HCT116 (cell line): ENCODE measurements around the gene CD3G. TPM values are rescaled to one million over a fixed set of nuclear protein-coding genes. Genes with fewer than 3 reads are reported as not detected.

Experiments used
- ATAC-seq: fragments of 200-7000 bp; cut with Tn5 transposase; 2 replicates; pipeline ENCODE4 v1.9.1; 2020; ENCODE audit warnings: mild to moderate bottlenecking, moderate library complexity
- BruUV-seq: library from RNA; stranded (reverse); fragments of 400-500 nt; replicated peaks from 2 replicates; lab custom pipeline; 2021; lab: Mats Ljungman, UMichigan
- CTCF ChIA-PET: fragments of 300-600 bp; sonication (Branson Sonifier 250); formaldehyde crosslinking; loops from one replicate; lab custom pipeline; 2021; ENCODE audit warnings: antibody characterized with exemption; lab: Charles Lee
- POLR2A ChIA-PET: fragments of 300-600, 350-600 bp; sonication (Branson Sonifier 250); formaldehyde crosslinking; loops from one replicate; lab custom pipeline; 2021; ENCODE audit warnings: antibody characterized with exemption; lab: Charles Lee
- RAD21 ChIA-PET, 2 experiments: fragments of 300-600 bp; sonication (Branson Sonifier 250); formaldehyde crosslinking; loops; one replicate each; lab custom pipeline; 2023; ENCODE audit warnings: low total read pairs in 2 of 2; ENCODE audit not compliant: uncharacterized antibody in 2 of 2, unreplicated experiment in 2 of 2, low non-redundant PET in 1 of 2; lab: Charles Lee
- DNase-seq: peaks from one replicate; pipeline ENCODE4 v3.0.0-alpha.2; 2010; ENCODE audit warnings: low read depth, low spot score
- H2AFZ ChIP-seq: fragments of 200-600 bp; shearing (Covaris generic), sonication (generic); 2 replicates; pipeline ENCODE4 v1.6.1; 2017; ENCODE audit warnings: low read depth, mixed run types, mixed read lengths, antibody characterized with exemption, low read length; ENCODE audit not compliant: poor library complexity, severe bottlenecking
- H3K27ac ChIP-seq: 2 replicates; pipeline ENCODE4 v1.5.1; 2012; ENCODE audit warnings: low read depth, low read length
- H3K27me3 ChIP-seq: fragments of 200-600 bp; sonication (generic); 2 replicates; pipeline ENCODE4 v1.6.1; 2016; ENCODE audit warnings: mixed run types, low read length, mixed read lengths; ENCODE audit not compliant: insufficient read depth
- H3K36me3 ChIP-seq, 2 experiments: fragments of 200-500 bp in 1 of 2; fragments of 200-600 bp in 1 of 2; sonication (Bioruptor generic) in 1 of 2; sonication (generic) in 1 of 2; 2 replicates each; pipeline versions ENCODE4 v1.5.1 to v1.6.1; 2014 to 2016; ENCODE audit warnings: low read length in 2 of 2, inconsistent platforms in 1 of 2, mixed read lengths in 1 of 2, mixed run types in 1 of 2; ENCODE audit not compliant: insufficient read depth in 2 of 2, control insufficient read depth in 1 of 2
- H3K4me1 ChIP-seq, 2 experiments: fragments of 200-600 bp in 1 of 2; sonication (generic) in 1 of 2; 2 replicates each; pipeline versions ENCODE4 v1.5.1 to v1.6.1; 2012 to 2017; ENCODE audit warnings: low read length in 2 of 2, inconsistent platforms in 1 of 2, mild to moderate bottlenecking in 1 of 2, mixed read lengths in 1 of 2, mixed run types in 1 of 2, moderate library complexity in 1 of 2; ENCODE audit not compliant: insufficient read depth in 2 of 2, control insufficient read depth in 1 of 2
- H3K4me2 ChIP-seq: fragments of 200-600 bp; sonication (generic); 2 replicates; pipeline ENCODE4 v1.6.1; 2017; ENCODE audit warnings: mixed run types, low read length, mixed read lengths
- H3K4me3 ChIP-seq, 2 experiments: fragments of 200-600 bp in 1 of 2; sonication (generic) in 1 of 2; replicated peaks in 1 of 2; 2 replicates each; pipeline ENCODE4 v1.5.1; 2011 to 2016; ENCODE audit warnings: low read length in 2 of 2, control low read depth in 1 of 2, low read depth in 1 of 2, mild to moderate bottlenecking in 1 of 2, mixed read lengths in 1 of 2, mixed run types in 1 of 2
- H3K79me2 ChIP-seq: fragments of 200-600 bp; sonication (generic); 2 replicates; pipeline ENCODE4 v1.6.1; 2017; ENCODE audit warnings: mild to moderate bottlenecking, mixed run types, low read length, moderate library complexity, mixed read lengths; ENCODE audit not compliant: insufficient read depth
- H3K9ac ChIP-seq: fragments of 200-600 bp; sonication (generic); 2 replicates; pipeline ENCODE4 v1.6.1; 2016; ENCODE audit warnings: low read length, mixed read lengths
- H3K9me2 ChIP-seq: fragments of 200-600 bp; sonication (generic), shearing (Covaris generic); 2 replicates; pipeline ENCODE4 v1.6.1; 2017; ENCODE audit warnings: mixed run types, mild to moderate bottlenecking, moderate library complexity; ENCODE audit not compliant: insufficient read depth
- H3K9me3 ChIP-seq, 2 experiments: fragments of 200-500 bp in 1 of 2; fragments of 200-600 bp in 1 of 2; sonication (Bioruptor generic) in 1 of 2; sonication (generic) in 1 of 2; 2 replicates each; pipeline ENCODE4 v1.6.1; 2014 to 2017; ENCODE audit warnings: low read length in 2 of 2, mixed read lengths in 2 of 2, inconsistent platforms in 1 of 2, low read depth in 1 of 2, mild to moderate bottlenecking in 1 of 2, mixed run types in 1 of 2, moderate library complexity in 1 of 2; ENCODE audit not compliant: control insufficient read depth in 1 of 2, insufficient read depth in 1 of 2
- H4K20me1 ChIP-seq: fragments of 200-600 bp; sonication (generic), shearing (Covaris generic); 2 replicates; pipeline ENCODE4 v1.6.1; 2017; ENCODE audit warnings: mixed run types, mild to moderate bottlenecking, moderate library complexity; ENCODE audit not compliant: insufficient read depth
- CBX3 ChIP-seq: IDR thresholded peaks from 2 replicates; pipeline ENCODE4 v1.6.1; 2012; ENCODE audit warnings: low read depth
- EGR1 ChIP-seq: IDR thresholded peaks from 2 replicates; pipeline ENCODE4 v1.6.1; 2012; ENCODE audit warnings: low read depth
- EZH2phosphoT487 ChIP-seq: fragments of 200-600 bp; IDR thresholded peaks from 2 replicates; pipeline ENCODE4 v1.6.1; 2018; ENCODE audit warnings: antibody characterized with exemption, borderline replicate concordance
- FOSL1 ChIP-seq: IDR thresholded peaks from 2 replicates; pipeline ENCODE4 v1.6.1; 2012; ENCODE audit warnings: low read depth
- JUND ChIP-seq: IDR thresholded peaks from 2 replicates; pipeline ENCODE4 v1.6.1; 2012
- MAX ChIP-seq: IDR thresholded peaks from 2 replicates; pipeline ENCODE4 v1.6.1; 2012
- POLR2A ChIP-seq: IDR thresholded peaks from 2 replicates; pipeline ENCODE4 v1.7.0; 2011; ENCODE audit warnings: borderline replicate concordance; ENCODE audit not compliant: insufficient read depth, insufficient read length; ENCODE audit errors: extremely low read depth
- POLR2AphosphoS5 ChIP-seq: IDR thresholded peaks from 2 replicates; pipeline ENCODE4 v1.6.1; 2011; ENCODE audit warnings: mild to moderate bottlenecking, low read depth, low read length, moderate library complexity
- SRF ChIP-seq: IDR thresholded peaks from 2 replicates; pipeline ENCODE4 v1.6.1; 2012; ENCODE audit warnings: low read depth
- YY1 ChIP-seq: IDR thresholded peaks from 2 replicates; pipeline ENCODE4 v1.6.1; 2011; ENCODE audit warnings: low read length, low read depth, moderate library complexity, mild to moderate bottlenecking; ENCODE audit not compliant: insufficient replicate concordance; ENCODE audit errors: extremely low read depth
- ZBTB33 ChIP-seq: IDR thresholded peaks from 2 replicates; pipeline ENCODE4 v1.6.1; 2011; ENCODE audit warnings: mild to moderate bottlenecking, low read length, moderate library complexity; ENCODE audit not compliant: insufficient replicate concordance; ENCODE audit errors: extremely low read depth
- ZFX ChIP-seq: fragments of 450-650 bp; IDR thresholded peaks from 2 replicates; pipeline ENCODE4 v1.6.1; 2017
- intact Hi-C: fragments of 100-400 bp; cut with micrococcal nuclease; formaldehyde crosslinking; loops from 2 replicates; pipeline ENCODE4 v1.10.0; 2022
- total RNA-seq: library from RNA; stranded (reverse); gene quantifications from one replicate; pipeline ENCODE4 v1.2.1, GENCODE V29; 2021; ENCODE audit not compliant: unreplicated experiment
- TF ChIP-seq, protein P1 (sequence below): IDR thresholded peaks from 2 replicates; pipeline ENCODE4 v1.6.1; 2012; ENCODE audit warnings: low read depth
- TF ChIP-seq, protein P2 (sequence below): IDR thresholded peaks from 2 replicates; pipeline ENCODE4 v1.6.1; 2012

The CD3G gene
- total RNA-seq, 1 experiment from 2014 or later = 0.20 TPM

DNA sequence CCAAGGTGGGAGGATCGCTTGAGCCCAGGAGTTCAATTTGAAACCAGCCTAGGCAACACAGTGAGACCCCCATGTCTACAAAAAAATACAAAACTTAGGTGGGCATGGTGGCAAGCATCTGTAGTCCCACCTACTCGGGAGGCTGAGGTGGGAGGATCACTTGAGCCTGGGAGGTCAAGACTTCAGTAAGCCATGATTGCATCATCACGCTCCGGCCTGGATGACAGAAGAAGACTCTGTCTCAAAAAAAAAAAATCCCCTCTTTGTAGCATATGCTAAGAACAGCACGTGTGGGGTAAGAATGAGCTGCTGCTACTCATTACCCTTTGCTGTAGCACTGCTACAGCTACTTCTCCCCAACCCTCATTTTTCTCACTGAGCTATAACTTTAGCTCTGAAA, 29.7 kb downstream of the CD3G start (continued):
- TF ChIP-seq, protein P1, sequence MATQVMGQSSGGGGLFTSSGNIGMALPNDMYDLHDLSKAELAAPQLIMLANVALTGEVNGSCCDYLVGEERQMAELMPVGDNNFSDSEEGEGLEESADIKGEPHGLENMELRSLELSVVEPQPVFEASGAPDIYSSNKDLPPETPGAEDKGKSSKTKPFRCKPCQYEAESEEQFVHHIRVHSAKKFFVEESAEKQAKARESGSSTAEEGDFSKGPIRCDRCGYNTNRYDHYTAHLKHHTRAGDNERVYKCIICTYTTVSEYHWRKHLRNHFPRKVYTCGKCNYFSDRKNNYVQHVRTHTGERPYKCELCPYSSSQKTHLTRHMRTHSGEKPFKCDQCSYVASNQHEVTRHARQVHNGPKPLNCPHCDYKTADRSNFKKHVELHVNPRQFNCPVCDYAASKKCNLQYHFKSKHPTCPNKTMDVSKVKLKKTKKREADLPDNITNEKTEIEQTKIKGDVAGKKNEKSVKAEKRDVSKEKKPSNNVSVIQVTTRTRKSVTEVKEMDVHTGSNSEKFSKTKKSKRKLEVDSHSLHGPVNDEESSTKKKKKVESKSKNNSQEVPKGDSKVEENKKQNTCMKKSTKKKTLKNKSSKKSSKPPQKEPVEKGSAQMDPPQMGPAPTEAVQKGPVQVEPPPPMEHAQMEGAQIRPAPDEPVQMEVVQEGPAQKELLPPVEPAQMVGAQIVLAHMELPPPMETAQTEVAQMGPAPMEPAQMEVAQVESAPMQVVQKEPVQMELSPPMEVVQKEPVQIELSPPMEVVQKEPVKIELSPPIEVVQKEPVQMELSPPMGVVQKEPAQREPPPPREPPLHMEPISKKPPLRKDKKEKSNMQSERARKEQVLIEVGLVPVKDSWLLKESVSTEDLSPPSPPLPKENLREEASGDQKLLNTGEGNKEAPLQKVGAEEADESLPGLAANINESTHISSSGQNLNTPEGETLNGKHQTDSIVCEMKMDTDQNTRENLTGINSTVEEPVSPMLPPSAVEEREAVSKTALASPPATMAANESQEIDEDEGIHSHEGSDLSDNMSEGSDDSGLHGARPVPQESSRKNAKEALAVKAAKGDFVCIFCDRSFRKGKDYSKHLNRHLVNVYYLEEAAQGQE = no peak
- TF ChIP-seq MAX = no peak
- TF ChIP-seq ZBTB33 = no peak

DNA sequence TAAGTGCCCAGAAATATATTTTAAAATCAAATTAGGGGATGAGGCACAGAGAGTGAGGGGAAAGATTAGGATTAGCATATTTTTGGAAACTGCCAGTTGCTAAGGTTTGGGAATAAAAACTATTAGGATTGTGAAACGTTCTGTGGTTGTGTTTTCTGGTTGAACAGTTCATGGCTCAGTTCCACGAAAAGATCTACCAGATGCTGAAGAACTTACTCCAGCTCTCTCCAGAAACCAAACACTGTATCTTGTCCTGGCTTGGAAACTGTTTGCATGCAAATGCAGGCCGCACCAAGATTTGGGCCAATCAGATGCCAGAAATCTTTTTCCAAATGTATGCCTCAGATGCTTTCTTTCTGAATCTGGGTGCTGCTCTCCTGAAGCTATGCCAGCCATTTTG, 30.6 kb downstream of the CD3G start:
- no peaks in the 10 kb centered on the region for H4K20me1 ChIP-seq
- intact Hi-C loops = no loop called here
- no peak for DNase-seq
- no TSS peak for BruUV-seq
- no peak overlapping the region for H2AFZ ChIP-seq
- no peaks in the 10 kb centered on the region for H3K4me1 ChIP-seq
- no peaks in the 10 kb centered on the region for H3K9me3 ChIP-seq
- ChIA-PET RAD21 (no interaction called here), POLR2A (no interaction called here), CTCF (interaction anchor here (1.4 kb wide), 1 partner anchor 13 kb away, joined by 3 read pairs; no protein-coding TSS in a partner anchor)
- H3K36me3 ChIP-seq = peaks cover 48 to 56% of the 10 kb centered on the region in 2 experiments
- TF ChIP-seq EZH2phosphoT487 = no peak
- TF ChIP-seq JUND = no peak
- TF ChIP-seq FOSL1 = no peak
- TF ChIP-seq EGR1 = no peak
- TF ChIP-seq YY1 = no peak
- TF ChIP-seq, protein P2, sequence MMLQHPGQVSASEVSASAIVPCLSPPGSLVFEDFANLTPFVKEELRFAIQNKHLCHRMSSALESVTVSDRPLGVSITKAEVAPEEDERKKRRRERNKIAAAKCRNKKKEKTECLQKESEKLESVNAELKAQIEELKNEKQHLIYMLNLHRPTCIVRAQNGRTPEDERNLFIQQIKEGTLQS = no peak
- TF ChIP-seq ZFX = no peak
- no peak for TF ChIP-seq CBX3
- TF ChIP-seq POLR2AphosphoS5 = no peak
- no peak for TF ChIP-seq SRF
- TF ChIP-seq POLR2A = no peak
- no peak overlapping the region for H3K4me3 ChIP-seq
- no peak overlapping the region for H3K9ac ChIP-seq
- no peak overlapping the region for H3K27ac ChIP-seq
- no peak overlapping the region for H3K4me2 ChIP-seq
- no peaks in the 10 kb centered on the region for H3K27me3 ChIP-seq
- H3K9me2 ChIP-seq = no peaks in the 10 kb centered on the region
- no peaks in the 10 kb centered on the region for H3K79me2 ChIP-seq
- ATAC-seq = no peak
